K562 (cell line): Measurements from ENCODE around the gene WRAP53. TPM values are rescaled to one million over a fixed set of nuclear protein-coding genes. Genes with fewer than 3 reads are reported as not detected.
A peak's percentile ranks its signal among the peaks of the same experiment; 100 is the strongest.

Experiments used
- CSDE1 ChIP-seq, 2 experiments: fragments of 450-650 bp; IDR thresholded peaks; 2 replicates each; pipeline ENCODE4 v1.6.1; 2016; ENCODE audit warnings: mild to moderate bottlenecking in 1 of 2
- EP400 ChIP-seq: fragments of 450-650 bp; IDR thresholded peaks from 2 replicates; pipeline ENCODE4 v1.6.1; 2017; ENCODE audit warnings: antibody characterized with exemption, mild to moderate bottlenecking, moderate library complexity
- MXI1 ChIP-seq: IDR thresholded peaks from 2 replicates; pipeline ENCODE4 v1.6.1; 2011; ENCODE audit warnings: low read depth, mild to moderate bottlenecking, improper control_type of control experiment, low read length
- NFIC ChIP-seq: fragments of 450-650 bp; IDR thresholded peaks from 2 replicates; pipeline ENCODE4 v1.6.1; 2017; ENCODE audit warnings: mild to moderate bottlenecking, inconsistent platforms
- RBFOX2 ChIP-seq: fragments of 200-400 bp; formaldehyde crosslinking; IDR thresholded peaks from 2 replicates; pipeline ENCODE4 v1.6.1; 2017; ENCODE audit warnings: low read depth, mild to moderate bottlenecking, low read length, moderate library complexity
- SAFB ChIP-seq: fragments of 200-400 bp; formaldehyde crosslinking; IDR thresholded peaks from 2 replicates; pipeline ENCODE4 v1.6.1; 2017; ENCODE audit warnings: low read depth, low read length, borderline replicate concordance
- SMAD4 ChIP-seq: fragments of 250-450 bp; sonication (Bioruptor Pico); conservative IDR thresholded peaks from 2 replicates; pipeline ENCODE4 v1.8.0; 2021; ENCODE audit warnings: inconsistent platforms, mild to moderate bottlenecking, moderate library complexity
- TAF15 ChIP-seq: fragments of 200-400 bp; formaldehyde crosslinking; IDR thresholded peaks from 2 replicates; pipeline ENCODE4 v1.6.1; 2017; ENCODE audit warnings: mild to moderate bottlenecking, low read depth, low read length, moderate library complexity
- ZFP36 ChIP-seq: fragments of 150-350 bp; IDR thresholded peaks from 2 replicates; pipeline ENCODE4 v1.6.1; 2018; ENCODE audit warnings: low read length, low read depth; ENCODE audit not compliant: partially characterized antibody
- ZNF589 ChIP-seq: fragments of 200-800 bp; sonication (Bioruptor generic); IDR thresholded peaks from 2 replicates; pipeline ENCODE4 v1.6.1; 2016; ENCODE audit warnings: low read depth, missing genetic modification characterization, missing compliant biosample characterization
- polyA plus RNA-seq, 8 experiments: library from polyadenylated mRNA; depleted of rRNA in 4 of 8; stranded (reverse) in 5 of 8; unstranded in 3 of 8; fragments of >200 nt; fragmentation: Nextera tagmentation in 2 of 8; fragmentation: Illumina TruSeq in 1 of 8; extraction: Ambion mirVana in 2 of 8; extraction: Trizol in 1 of 8; gene quantifications; 2 replicates each; pipeline versions ENCODE4 v1.2.1 to v1.2.3, GENCODE V29; 2011 to 2014; ENCODE audit warnings: inconsistent platforms in 1 of 8, missing spikeins in 1 of 8
- total RNA-seq, 7 experiments: library from RNA; depleted of rRNA in 6 of 7; stranded (reverse); fragments of >200 nt in 6 of 7; fragmentation: Illumina TruSeq in 2 of 7; extraction: Trizol in 2 of 7; gene quantifications; 2 replicates each; pipeline versions ENCODE4 v1.2.1 to v1.2.3, GENCODE V29; 2011 to 2021; ENCODE audit warnings: low replicate concordance in 1 of 7
- TF ChIP-seq, protein P1 (sequence below): fragments of 450-650 bp; IDR thresholded peaks from 2 replicates; pipeline ENCODE4 v1.6.1; 2016; ENCODE audit warnings: mild to moderate bottlenecking, moderate library complexity
- TF ChIP-seq, protein P2 (sequence below), 3 experiments: IDR thresholded peaks in 2 of 3; conservative IDR thresholded peaks in 1 of 3; 2 replicates each; pipeline ENCODE4 v1.5.1; 2011 to 2012; ENCODE audit warnings: low read length in 3 of 3, mild to moderate bottlenecking in 3 of 3, control low read depth in 2 of 3, improper control_type of control experiment in 1 of 3, inconsistent platforms in 1 of 3, low read depth in 1 of 3, mixed read lengths in 1 of 3, moderate library complexity in 1 of 3; ENCODE audit not compliant: insufficient read depth in 2 of 3

The WRAP53 gene
- total and polyA plus RNA-seq, 9 of the 15 experiments (the other 6 are each of a cell fraction or from before 2014, with no cell fraction given): 0.72 to 18.2 (median 13.4) TPM

DNA sequence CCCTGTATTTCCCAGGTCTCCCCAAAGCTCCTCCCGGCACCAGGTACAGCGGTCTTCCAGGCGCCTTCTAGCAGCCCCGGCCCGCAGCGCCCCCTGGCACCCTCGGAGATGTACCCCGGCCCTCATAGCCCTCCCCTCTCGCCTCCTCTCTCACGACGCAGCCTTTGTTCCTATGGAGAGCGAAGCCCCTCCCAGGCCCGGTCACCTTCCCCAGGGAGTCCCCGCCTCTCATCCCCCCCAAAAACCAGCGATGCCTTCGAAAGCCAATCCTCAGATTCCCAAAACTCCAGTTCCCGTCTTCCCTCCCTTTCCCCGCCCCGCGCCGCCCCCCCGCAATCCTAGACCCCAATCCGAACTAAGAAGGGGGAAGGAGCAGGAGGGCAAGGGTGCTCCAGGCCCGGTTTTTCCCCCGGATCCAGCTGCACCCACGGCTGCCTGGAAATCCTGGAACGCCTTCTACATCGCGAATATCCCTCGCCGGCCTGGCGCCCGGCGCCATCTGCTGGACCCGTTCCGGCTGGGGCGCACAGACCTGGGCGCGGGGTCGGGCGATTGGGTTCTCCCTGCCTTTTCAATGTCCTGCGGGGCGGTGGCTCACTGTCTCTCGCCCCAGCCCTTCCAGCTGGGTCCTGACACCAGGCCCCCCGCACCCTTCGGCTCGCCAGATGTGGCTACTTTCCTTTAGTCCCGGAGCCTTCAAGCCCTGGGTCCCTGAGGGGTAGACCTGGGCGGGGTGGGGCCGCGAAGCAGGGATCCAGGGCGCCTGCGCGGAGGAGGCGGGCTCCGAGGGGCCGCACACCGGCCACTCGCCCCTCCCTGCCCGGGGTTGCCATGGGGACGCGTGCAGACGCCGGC is 28.9 kb downstream of the WRAP53 start, which contains the start of gene DNAH2 (continued):
- TF ChIP-seq, protein P1, sequence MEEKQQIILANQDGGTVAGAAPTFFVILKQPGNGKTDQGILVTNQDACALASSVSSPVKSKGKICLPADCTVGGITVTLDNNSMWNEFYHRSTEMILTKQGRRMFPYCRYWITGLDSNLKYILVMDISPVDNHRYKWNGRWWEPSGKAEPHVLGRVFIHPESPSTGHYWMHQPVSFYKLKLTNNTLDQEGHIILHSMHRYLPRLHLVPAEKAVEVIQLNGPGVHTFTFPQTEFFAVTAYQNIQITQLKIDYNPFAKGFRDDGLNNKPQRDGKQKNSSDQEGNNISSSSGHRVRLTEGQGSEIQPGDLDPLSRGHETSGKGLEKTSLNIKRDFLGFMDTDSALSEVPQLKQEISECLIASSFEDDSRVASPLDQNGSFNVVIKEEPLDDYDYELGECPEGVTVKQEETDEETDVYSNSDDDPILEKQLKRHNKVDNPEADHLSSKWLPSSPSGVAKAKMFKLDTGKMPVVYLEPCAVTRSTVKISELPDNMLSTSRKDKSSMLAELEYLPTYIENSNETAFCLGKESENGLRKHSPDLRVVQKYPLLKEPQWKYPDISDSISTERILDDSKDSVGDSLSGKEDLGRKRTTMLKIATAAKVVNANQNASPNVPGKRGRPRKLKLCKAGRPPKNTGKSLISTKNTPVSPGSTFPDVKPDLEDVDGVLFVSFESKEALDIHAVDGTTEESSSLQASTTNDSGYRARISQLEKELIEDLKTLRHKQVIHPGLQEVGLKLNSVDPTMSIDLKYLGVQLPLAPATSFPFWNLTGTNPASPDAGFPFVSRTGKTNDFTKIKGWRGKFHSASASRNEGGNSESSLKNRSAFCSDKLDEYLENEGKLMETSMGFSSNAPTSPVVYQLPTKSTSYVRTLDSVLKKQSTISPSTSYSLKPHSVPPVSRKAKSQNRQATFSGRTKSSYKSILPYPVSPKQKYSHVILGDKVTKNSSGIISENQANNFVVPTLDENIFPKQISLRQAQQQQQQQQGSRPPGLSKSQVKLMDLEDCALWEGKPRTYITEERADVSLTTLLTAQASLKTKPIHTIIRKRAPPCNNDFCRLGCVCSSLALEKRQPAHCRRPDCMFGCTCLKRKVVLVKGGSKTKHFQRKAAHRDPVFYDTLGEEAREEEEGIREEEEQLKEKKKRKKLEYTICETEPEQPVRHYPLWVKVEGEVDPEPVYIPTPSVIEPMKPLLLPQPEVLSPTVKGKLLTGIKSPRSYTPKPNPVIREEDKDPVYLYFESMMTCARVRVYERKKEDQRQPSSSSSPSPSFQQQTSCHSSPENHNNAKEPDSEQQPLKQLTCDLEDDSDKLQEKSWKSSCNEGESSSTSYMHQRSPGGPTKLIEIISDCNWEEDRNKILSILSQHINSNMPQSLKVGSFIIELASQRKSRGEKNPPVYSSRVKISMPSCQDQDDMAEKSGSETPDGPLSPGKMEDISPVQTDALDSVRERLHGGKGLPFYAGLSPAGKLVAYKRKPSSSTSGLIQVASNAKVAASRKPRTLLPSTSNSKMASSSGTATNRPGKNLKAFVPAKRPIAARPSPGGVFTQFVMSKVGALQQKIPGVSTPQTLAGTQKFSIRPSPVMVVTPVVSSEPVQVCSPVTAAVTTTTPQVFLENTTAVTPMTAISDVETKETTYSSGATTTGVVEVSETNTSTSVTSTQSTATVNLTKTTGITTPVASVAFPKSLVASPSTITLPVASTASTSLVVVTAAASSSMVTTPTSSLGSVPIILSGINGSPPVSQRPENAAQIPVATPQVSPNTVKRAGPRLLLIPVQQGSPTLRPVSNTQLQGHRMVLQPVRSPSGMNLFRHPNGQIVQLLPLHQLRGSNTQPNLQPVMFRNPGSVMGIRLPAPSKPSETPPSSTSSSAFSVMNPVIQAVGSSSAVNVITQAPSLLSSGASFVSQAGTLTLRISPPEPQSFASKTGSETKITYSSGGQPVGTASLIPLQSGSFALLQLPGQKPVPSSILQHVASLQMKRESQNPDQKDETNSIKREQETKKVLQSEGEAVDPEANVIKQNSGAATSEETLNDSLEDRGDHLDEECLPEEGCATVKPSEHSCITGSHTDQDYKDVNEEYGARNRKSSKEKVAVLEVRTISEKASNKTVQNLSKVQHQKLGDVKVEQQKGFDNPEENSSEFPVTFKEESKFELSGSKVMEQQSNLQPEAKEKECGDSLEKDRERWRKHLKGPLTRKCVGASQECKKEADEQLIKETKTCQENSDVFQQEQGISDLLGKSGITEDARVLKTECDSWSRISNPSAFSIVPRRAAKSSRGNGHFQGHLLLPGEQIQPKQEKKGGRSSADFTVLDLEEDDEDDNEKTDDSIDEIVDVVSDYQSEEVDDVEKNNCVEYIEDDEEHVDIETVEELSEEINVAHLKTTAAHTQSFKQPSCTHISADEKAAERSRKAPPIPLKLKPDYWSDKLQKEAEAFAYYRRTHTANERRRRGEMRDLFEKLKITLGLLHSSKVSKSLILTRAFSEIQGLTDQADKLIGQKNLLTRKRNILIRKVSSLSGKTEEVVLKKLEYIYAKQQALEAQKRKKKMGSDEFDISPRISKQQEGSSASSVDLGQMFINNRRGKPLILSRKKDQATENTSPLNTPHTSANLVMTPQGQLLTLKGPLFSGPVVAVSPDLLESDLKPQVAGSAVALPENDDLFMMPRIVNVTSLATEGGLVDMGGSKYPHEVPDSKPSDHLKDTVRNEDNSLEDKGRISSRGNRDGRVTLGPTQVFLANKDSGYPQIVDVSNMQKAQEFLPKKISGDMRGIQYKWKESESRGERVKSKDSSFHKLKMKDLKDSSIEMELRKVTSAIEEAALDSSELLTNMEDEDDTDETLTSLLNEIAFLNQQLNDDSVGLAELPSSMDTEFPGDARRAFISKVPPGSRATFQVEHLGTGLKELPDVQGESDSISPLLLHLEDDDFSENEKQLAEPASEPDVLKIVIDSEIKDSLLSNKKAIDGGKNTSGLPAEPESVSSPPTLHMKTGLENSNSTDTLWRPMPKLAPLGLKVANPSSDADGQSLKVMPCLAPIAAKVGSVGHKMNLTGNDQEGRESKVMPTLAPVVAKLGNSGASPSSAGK: peak; percentile 53; the same call in 1 of the 2 replicates
- TF ChIP-seq RBFOX2: peak; percentile 55
- TF ChIP-seq ZFP36: peak; percentile 42
- TF ChIP-seq SAFB: 0 out of 2 replicates have a peak, but pooled peaks have one; percentile 43
- 0 out of 4 replicates have a peak, but pooled peaks of 1 of the 2 experiments have one; percentile 24 for TF ChIP-seq CSDE1 (IDR thresholded peaks at IDR 0.05)
- TF ChIP-seq NFIC: 0 out of 2 replicates have a peak, but pooled peaks have one; percentile 26
- no peak for TF ChIP-seq MXI1
- TF ChIP-seq, protein P2, sequence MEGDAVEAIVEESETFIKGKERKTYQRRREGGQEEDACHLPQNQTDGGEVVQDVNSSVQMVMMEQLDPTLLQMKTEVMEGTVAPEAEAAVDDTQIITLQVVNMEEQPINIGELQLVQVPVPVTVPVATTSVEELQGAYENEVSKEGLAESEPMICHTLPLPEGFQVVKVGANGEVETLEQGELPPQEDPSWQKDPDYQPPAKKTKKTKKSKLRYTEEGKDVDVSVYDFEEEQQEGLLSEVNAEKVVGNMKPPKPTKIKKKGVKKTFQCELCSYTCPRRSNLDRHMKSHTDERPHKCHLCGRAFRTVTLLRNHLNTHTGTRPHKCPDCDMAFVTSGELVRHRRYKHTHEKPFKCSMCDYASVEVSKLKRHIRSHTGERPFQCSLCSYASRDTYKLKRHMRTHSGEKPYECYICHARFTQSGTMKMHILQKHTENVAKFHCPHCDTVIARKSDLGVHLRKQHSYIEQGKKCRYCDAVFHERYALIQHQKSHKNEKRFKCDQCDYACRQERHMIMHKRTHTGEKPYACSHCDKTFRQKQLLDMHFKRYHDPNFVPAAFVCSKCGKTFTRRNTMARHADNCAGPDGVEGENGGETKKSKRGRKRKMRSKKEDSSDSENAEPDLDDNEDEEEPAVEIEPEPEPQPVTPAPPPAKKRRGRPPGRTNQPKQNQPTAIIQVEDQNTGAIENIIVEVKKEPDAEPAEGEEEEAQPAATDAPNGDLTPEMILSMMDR (IDR thresholded peaks at IDR 0.05 in 2 of 3, conservative IDR thresholded peaks at IDR 0.05 in 1 of 3; ENCODE audit: insufficient read depth in 2 of 3, low read depth in 1 of 3, low read length in 3 of 3): peak; percentile 46 to 75 (median 68); a peak in 5 of 6 replicates
- peak; percentile 35; the same call in 1 of the 2 replicates for TF ChIP-seq EP400
- no peak for TF ChIP-seq TAF15
- 0 out of 2 replicates have a peak, but pooled peaks have one; percentile 47 for TF ChIP-seq SMAD4 (CRISPR knock-in tag)
- no peak for TF ChIP-seq ZNF589
